ENCODE data around the gene TAF1C.

- TF ChIP-seq, protein P1, sequence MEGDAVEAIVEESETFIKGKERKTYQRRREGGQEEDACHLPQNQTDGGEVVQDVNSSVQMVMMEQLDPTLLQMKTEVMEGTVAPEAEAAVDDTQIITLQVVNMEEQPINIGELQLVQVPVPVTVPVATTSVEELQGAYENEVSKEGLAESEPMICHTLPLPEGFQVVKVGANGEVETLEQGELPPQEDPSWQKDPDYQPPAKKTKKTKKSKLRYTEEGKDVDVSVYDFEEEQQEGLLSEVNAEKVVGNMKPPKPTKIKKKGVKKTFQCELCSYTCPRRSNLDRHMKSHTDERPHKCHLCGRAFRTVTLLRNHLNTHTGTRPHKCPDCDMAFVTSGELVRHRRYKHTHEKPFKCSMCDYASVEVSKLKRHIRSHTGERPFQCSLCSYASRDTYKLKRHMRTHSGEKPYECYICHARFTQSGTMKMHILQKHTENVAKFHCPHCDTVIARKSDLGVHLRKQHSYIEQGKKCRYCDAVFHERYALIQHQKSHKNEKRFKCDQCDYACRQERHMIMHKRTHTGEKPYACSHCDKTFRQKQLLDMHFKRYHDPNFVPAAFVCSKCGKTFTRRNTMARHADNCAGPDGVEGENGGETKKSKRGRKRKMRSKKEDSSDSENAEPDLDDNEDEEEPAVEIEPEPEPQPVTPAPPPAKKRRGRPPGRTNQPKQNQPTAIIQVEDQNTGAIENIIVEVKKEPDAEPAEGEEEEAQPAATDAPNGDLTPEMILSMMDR (IDR thresholded peaks at IDR 0.05 in 8 of 11, conservative IDR thresholded peaks at IDR 0.05 in 3 of 11) = no peak
- no peak for TF ChIP-seq POLR2A (IDR thresholded peaks at IDR 0.05)
Observed at GRCh38 chr16:84177741-84178073, 9.2 kb downstream of the TAF1C start.
